ENCODE measurements around the gene SECISBP2.

SECISBP2 gene

DNA sequence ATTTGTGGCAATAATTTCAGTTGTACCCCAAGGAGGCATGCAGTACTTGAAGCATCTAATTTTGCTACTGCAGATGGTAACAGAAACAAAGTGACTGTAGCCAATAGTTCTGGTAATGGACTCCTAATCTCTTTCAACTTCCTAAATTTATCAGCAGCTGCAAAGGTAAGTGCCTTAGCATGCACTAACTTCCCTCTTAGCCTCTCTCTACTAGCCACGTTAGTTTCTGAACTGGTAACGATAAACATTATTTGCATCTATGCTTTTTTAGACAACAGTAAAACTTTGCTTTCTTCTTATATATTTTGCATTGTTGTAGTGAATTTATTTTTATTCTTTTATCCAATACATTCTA, 13.5 kb upstream of the SECISBP2 start:
- TF ChIP-seq SIN3A (IDR thresholded peaks at IDR 0.05; ENCODE audit: borderline replicate concordance, insufficient read depth, low read length) (no peak), POLR2AphosphoS5 (IDR thresholded peaks at IDR 0.05; ENCODE audit: low read depth, low read length) (no peak), FOXP2 (optimal IDR thresholded peaks at IDR 0.05; ENCODE audit: borderline replicate concordance, extremely low read depth, extremely low read length, insufficient read depth) (no peak), TAF1 (IDR thresholded peaks at IDR 0.05; ENCODE audit: borderline replicate concordance, insufficient read depth, low read length) (no peak)
- TF ChIP-seq, protein P1, sequence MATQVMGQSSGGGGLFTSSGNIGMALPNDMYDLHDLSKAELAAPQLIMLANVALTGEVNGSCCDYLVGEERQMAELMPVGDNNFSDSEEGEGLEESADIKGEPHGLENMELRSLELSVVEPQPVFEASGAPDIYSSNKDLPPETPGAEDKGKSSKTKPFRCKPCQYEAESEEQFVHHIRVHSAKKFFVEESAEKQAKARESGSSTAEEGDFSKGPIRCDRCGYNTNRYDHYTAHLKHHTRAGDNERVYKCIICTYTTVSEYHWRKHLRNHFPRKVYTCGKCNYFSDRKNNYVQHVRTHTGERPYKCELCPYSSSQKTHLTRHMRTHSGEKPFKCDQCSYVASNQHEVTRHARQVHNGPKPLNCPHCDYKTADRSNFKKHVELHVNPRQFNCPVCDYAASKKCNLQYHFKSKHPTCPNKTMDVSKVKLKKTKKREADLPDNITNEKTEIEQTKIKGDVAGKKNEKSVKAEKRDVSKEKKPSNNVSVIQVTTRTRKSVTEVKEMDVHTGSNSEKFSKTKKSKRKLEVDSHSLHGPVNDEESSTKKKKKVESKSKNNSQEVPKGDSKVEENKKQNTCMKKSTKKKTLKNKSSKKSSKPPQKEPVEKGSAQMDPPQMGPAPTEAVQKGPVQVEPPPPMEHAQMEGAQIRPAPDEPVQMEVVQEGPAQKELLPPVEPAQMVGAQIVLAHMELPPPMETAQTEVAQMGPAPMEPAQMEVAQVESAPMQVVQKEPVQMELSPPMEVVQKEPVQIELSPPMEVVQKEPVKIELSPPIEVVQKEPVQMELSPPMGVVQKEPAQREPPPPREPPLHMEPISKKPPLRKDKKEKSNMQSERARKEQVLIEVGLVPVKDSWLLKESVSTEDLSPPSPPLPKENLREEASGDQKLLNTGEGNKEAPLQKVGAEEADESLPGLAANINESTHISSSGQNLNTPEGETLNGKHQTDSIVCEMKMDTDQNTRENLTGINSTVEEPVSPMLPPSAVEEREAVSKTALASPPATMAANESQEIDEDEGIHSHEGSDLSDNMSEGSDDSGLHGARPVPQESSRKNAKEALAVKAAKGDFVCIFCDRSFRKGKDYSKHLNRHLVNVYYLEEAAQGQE (IDR thresholded peaks at IDR 0.05; ENCODE audit: insufficient read depth in 1 of 2, low read depth in 2 of 2, low read length in 2 of 2): no peak

DNA sequence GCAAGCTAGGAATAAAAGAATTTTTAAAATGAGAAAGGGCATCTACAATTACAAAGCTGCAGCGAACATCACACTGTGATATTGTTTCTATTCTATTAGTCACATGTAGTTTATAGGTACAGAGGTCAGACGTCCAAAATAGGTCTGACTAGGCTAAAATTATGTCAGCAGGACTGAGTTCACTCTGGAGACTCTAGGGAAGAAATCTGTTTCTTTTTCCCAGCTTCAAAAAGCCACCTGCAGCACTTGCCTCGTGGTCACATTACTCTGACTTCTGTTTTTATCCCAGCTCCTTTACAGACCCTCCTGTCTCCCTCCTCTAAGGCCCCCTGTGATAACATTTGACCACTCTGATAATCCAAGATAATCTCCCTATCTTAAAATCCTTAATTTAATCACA, 12.4 kb upstream of the SECISBP2 start:
- TF ChIP-seq POLR2AphosphoS5 (IDR thresholded peaks at IDR 0.05; ENCODE audit: low read depth, low read length) (no peak), FOXP2 (optimal IDR thresholded peaks at IDR 0.05; ENCODE audit: borderline replicate concordance, extremely low read depth, extremely low read length, insufficient read depth) (no peak), TAF1 (IDR thresholded peaks at IDR 0.05; ENCODE audit: borderline replicate concordance, insufficient read depth, low read length) (no peak), SIN3A (IDR thresholded peaks at IDR 0.05; ENCODE audit: borderline replicate concordance, insufficient read depth, low read length) (no peak)
- TF ChIP-seq, protein P1 (IDR thresholded peaks at IDR 0.05; ENCODE audit: insufficient read depth in 1 of 2, low read depth in 2 of 2, low read length in 2 of 2): no peak

DNA sequence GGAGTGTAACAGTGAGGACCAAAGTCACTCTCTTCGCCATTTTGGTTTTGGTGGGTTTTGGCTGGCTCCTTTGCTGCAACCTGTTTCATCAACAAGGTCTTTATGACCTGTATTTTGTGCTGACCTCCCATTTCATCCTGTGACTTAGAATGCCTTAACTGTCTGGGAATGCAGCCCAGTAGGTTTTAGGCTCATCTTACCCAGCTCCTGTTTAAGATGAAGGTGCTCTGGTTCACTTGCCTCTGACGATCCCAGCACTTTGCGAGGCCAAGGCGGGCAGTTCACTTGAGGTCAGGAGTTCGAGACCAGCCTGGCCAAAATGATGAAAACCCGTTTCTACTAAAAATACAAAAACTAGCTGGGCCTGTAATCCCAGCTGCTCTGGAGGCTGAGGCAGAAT, 9.1 kb upstream of the SECISBP2 start:
- TF ChIP-seq SIN3A (IDR thresholded peaks at IDR 0.05; ENCODE audit: borderline replicate concordance, insufficient read depth, low read length) (no peak), TAF1 (IDR thresholded peaks at IDR 0.05; ENCODE audit: borderline replicate concordance, insufficient read depth, low read length) (no peak)

DNA sequence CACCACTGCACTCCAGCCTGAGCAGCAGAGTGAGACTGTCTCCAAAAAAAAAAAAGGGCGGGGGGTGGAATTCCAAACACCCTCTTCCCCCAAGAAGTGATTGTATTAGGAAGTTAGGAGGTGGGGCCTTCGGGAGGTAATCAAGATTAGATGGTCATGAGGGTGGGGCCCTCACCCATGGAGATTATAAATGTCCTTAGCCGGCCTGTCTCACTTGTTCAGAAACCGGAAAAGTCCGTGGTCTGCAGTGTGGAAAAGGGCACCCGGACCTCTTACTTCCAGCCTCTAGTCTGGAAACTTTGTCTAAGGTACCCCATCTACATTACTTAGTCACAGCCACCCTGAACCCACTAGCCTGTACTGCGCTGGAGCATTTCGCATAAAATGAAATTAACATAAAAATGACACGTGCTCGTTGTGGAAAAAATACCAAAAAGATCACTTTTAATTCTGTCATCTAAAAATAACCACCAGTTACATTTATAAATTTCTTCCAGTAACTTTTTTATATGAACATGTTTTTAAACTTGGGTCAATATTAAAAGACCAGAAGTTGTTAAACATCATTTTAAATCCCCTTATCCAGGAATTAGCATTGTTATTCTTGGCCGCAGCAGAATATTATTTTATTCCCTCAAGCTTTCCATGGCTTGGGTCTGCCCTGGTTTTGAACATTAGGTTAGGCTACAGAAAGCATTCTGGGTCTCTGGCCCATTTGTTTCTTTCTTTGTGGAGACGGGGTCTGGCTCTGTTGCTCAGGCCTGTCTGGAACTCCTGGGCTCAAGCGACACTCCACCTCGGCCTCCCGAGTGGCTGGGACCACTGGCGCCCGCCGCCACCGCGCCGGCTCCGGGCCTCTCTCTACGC, 8.5 kb upstream of the SECISBP2 start:
- TF ChIP-seq, protein P1 (IDR thresholded peaks at IDR 0.05; ENCODE audit: insufficient read depth in 1 of 2, low read depth in 2 of 2, low read length in 2 of 2): peak in 1 of 2 experiments; percentile 34; a peak in 1 of 4 replicates
- TF ChIP-seq TAF1 (IDR thresholded peaks at IDR 0.05; ENCODE audit: borderline replicate concordance, insufficient read depth, low read length): peak; percentile 77; the same call in 1 of the 2 replicates
- 0 out of 2 replicates have a peak, but pooled peaks have one; percentile 27 for TF ChIP-seq SIN3A (IDR thresholded peaks at IDR 0.05; ENCODE audit: borderline replicate concordance, insufficient read depth, low read length)
- peak; percentile 95 for TF ChIP-seq POLR2AphosphoS5 (IDR thresholded peaks at IDR 0.05; ENCODE audit: low read depth, low read length)
- TF ChIP-seq FOXP2 (optimal IDR thresholded peaks at IDR 0.05; ENCODE audit: borderline replicate concordance, extremely low read depth, extremely low read length, insufficient read depth): no peak

DNA sequence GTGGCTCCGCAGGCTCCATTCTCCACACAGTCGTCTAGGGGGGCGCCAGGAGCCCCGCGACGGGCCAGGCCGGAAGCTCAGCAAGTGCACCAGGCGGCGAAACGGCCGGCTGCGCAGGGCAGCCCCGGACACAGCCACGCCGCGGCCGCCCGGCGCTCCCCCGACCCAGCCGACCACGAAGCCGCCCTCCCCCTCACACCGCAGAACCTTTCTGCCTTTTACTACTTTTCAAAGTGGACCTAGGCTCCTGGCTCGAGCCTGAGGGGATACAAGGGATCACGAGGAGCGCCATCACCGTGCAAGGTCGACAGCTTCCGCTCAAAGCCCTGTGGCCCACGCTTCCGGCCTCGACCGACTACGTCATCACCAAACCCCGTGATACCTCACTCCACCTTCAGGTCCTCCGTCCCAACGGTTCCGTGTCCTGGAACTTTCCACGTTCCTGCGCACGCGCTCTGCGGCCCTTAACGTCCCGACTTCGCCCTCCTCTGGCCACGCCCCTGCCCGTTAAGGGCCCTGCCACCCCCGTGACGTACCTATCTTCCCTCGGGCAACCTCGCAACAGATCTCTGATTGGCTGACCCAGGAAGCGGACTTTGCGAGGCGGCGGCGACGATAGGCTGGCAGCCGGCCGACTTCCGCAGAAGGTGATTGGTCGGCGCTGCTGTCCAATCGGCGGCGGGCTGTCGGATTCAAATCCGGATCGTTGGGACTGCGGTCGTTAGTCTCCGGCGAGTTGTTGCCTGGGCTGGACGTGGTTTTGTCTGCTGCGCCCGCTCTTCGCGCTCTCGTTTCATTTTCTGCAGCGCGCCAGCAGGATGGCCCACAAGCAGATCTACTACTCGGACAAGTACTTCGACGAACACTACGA, 7.6 kb upstream of the SECISBP2 start, which contains the start of gene CKS2:
Gene CKS2 (plus strand): TSS at position 721 of the 871 bp plus-strand sequence. CDS start 98 bp downstream, at position 819.
- peak; percentile 65; the same call in 1 of the 2 replicates for TF ChIP-seq SIN3A (IDR thresholded peaks at IDR 0.05; ENCODE audit: borderline replicate concordance, insufficient read depth, low read length)
- TF ChIP-seq TAF1 (IDR thresholded peaks at IDR 0.05; ENCODE audit: borderline replicate concordance, insufficient read depth, low read length): peak; percentile 89
- TF ChIP-seq, protein P1 (IDR thresholded peaks at IDR 0.05; ENCODE audit: insufficient read depth in 1 of 2, low read depth in 2 of 2, low read length in 2 of 2): peak in 1 of 2 experiments; percentile 46; a peak in 2 of 4 replicates
- peak; percentile 98 for TF ChIP-seq POLR2AphosphoS5 (IDR thresholded peaks at IDR 0.05; ENCODE audit: low read depth, low read length)
- TF ChIP-seq FOXP2 (optimal IDR thresholded peaks at IDR 0.05; ENCODE audit: borderline replicate concordance, extremely low read depth, extremely low read length, insufficient read depth): no peak
